ENCODE data around the gene CDC23. TPM values are rescaled to one million over a fixed set of nuclear protein-coding genes. Genes with fewer than 3 reads are reported as not detected.
"Not testable (repeated sequence)": the region's sequence is repeated elsewhere in the genome, so short reads cannot be mapped to it uniquely, and the experiment has no call there.

The CDC23 gene
- total RNA-seq, 1 experiment from 2014 or later: 53.1 TPM

DNA sequence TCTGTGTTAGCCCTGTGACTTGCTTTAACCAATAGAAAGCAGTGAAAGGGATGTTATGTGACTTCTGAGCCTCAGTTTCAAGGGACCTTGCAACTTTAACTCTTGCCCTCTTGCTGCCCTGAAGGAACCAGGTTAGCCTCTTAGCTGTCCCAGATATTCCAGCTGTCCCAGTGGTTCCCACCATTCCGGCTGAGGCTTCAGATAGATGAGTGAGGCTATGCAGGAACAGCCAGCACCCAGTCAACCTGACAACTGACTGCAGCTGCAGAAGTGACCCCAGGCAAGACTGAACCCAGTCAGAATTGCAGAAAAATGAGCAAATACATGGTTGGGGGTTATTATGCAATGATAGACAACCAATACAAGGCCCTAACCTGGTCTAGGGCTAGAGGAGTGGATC is 10.4 kb upstream of the CDC23 start:
- no peak for DNase-seq (ENCODE audit: extremely low read depth, low read depth)

DNA sequence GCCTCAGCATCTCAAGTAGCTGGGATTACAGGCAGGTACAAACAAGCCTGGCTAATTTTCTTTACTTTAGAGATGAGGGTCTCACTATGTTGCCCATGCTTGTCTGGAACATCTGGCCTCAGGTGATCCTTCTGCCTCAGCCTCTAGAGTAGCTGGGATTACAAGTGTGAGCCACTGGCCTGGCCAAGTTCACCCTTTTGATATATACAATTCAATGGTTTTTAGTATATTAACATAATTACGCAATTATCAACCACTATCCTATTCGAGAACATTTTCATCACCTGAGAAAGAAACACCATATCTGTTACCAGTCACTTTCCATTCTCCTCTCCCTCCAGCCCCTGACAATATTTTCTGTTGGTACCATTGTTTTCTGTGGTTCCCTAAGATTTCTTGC is 3.7 kb upstream of the CDC23 start:
- DNase-seq (ENCODE audit: extremely low read depth, low read depth): no peak

DNA sequence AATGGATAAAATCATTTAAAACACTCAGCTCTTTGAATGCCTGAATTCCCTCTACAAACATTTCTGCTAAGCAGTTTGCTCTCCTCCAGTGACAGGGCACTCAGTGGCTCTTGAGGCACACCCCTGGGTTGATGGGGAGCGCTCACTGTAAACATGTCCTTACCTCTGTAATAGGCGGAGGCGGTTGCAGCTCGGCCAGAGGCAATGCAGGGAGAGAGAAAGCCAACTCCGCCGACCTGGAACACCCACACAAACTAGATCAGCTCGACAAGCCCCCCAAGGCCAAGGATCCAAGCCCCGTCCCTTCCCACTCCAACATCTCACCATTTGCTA is 329 bp downstream of the CDC23 start:
- DNase-seq (ENCODE audit: extremely low read depth, low read depth): no peak

DNA sequence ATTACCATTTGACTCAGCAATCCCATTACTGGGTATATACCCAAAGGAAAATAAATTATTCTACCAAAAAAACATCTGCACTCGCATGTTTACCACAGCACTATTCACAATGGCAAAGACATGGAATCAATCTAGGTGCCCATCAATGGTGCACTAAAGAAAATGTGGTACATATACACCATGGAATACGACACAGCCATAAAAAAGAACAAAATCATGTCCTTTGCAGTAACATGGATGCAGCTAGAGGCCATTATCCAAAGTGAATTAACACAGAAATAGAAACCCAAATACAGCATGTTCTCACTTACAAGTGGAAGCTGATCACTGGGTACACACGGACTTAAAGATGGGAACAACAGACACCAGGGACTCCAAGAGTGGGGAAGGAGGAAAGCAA is 2.1 kb downstream of the CDC23 start:
- DNase-seq (ENCODE audit: extremely low read depth, low read depth): no peak

DNA sequence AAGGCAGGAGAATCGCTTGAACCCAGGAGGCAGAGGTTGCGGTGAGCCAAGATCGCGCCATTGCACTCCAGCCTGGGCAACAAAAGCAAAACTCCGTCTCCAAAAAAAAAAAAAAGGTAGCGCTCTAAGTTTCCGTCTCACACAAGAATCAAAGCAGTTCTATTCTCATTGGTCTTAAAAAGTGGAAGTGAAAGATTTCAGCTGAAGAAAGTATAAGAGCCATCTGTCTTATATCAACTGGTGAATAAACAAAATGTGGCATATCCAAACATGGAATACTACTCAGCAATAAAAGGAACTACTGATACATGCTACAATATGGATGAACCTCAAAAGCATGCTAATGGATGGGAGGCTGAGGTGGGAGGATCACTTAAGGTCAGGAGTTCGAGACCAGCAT is 19.3 kb downstream of the CDC23 start:
- DNase-seq (ENCODE audit: extremely low read depth, low read depth): not testable (repeated sequence)

DNA sequence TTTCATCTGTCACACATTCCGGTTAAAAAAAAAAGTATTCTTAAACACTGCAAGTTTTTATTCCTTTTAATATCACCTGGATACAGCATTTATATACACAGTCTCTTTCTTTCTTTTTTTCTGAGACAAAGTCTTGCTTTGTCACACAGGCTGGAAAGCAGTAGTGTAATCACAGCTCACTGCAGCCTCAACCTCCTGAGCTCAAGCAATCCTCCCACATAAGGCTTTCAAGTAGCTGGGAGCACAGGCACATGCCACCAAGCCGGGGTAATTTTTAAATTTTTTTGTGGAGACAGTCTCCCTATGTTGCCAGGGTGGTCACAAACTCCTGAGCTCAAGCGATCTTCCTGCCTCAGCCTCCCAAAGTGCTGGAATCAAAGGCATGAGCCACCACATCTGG is 20.3 kb downstream of the CDC23 start:
- no peak for DNase-seq (ENCODE audit: extremely low read depth, low read depth)

DNA sequence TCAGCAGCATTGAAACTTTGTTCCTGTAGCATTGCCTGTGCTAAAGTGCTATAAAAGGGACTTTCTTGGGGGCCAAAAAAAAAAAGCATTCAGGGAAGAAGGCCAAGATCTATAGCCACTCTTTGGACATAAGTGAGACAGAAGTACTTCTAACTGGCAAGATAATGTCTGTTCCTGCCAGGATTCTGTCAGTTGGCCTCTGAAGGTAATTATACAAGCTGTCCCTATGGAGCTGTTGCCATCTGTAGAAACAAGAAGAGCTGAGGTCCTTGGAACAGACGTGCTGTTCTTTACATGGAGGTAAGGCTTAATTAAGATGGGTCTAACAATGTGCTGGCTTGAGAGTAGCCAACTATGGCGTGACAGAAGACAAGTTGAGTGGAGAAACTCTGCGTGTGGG is 24.5 kb downstream of the CDC23 start:
- DNase-seq (ENCODE audit: extremely low read depth, low read depth): no peak

DNA sequence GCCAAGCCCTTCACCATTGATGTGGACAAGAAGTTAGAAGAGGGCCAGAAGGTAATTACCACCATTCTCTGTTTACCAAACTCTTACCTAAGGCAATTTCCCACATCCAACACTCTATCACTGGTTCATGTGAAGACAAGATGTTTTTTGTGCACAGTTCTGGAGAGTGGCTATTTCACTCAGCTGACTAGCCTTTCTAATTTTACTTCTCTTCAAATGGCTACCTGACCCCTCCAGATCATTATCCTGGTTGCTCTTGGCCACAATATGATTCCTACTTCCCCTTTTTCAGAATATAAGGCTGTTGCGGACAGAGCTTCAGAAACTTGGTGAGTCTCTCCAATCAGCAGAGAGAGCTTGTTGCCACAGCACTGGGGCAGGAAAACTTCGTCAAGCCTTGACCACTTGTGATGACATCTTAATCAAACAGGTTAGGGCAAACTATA is 27.1 kb downstream of the CDC23 start:
- DNase-seq (ENCODE audit: extremely low read depth, low read depth): no peak

DNA sequence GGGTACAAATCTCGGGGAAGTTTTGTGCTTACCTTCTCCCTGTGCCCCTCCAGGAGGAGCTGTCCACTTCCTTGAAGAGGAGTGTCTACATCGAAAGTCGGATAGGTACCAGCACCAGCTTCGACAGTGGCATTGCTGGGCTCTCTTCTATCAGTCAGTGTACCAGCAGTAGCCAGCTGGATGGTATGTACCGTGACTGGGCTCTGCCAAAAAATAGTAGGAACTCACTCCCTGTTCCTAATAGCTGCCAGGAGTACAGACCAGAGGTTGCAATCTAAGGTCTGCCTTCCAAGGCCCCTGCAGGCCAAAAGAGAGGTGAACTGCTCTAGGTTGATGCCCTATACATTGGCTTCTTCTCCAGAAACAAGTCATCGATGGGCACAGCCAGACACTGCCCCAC is 30.3 kb downstream of the CDC23 start:
- no peak for DNase-seq (ENCODE audit: extremely low read depth, low read depth)

DNA sequence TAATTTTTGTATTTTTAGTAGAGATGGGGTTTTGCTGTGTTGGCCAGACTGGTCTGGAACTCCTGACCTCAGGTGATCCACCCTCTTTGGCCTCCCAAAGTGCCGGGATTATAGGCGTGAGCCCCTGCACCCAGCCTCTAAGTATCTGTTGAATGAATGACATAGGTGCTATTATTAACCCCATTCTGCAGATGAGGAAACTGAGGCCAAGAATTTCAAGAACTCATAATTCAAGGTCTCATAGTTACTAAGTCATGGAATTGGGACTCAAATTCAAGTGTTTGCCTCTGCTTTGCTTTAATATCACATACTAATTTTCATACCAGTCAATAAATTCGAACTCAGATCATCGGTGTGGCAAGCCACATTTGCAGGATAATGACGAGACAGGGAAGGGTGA is 32.3 kb downstream of the CDC23 start:
- no peak for DNase-seq (ENCODE audit: extremely low read depth, low read depth)

DNA sequence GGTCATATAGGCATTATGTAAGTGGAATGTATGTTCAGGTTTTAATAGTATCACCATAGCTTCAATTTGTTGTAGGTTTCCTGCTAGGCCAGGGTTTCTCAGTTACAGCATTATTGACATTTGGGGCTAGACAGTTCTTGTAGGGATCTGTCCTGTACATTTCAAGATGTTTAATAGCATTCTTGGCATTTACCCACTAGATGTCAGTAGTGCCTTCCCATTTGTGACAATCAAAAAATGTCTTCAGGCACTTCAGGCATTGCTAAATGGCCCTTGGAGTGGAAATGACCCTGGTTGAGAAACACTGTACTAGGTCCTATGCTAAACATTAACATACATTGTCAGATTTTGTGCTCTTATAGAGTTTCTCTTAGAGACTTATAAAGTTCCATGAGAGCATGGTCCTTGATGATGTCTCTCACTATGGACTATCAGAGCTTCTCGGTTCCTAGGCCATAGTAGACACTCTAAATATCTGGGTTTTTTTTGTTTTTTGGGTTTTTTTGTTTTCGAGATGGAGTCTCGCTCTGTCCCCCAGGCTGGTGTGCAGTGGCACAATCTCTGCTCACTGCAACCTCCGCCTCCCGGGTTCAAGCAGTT is 32.8 kb downstream of the CDC23 start:
- peak; percentile 78 for DNase-seq (ENCODE audit: extremely low read depth, low read depth)

DNA sequence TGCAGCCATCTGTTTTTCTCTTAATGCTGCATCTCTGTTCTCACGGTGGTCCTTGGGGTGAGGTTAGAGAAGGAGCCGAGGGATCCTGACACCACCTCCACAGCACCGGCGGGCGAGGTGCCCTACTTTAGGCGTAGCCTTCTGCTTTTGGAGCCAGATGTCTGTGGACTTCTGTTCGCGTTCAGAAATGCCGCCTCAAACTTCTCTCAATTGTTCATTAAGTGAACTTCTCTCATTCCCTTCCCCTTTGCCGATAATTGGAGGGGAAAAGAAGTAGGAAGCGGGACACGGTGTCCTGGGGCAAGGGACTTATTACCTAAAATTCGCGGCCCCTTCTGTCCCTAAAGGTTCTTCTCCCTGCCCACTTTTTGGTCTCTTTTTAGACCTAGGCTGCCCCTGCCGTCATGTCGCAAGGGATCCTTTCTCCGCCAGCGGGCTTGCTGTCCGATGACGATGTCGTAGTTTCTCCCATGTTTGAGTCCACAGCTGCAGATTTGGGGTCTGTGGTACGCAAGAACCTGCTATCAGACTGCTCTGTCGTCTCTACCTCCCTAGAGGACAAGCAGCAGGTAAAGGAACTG is 33.8 kb downstream of the CDC23 start:
- no peak for DNase-seq (ENCODE audit: extremely low read depth, low read depth)

DNA sequence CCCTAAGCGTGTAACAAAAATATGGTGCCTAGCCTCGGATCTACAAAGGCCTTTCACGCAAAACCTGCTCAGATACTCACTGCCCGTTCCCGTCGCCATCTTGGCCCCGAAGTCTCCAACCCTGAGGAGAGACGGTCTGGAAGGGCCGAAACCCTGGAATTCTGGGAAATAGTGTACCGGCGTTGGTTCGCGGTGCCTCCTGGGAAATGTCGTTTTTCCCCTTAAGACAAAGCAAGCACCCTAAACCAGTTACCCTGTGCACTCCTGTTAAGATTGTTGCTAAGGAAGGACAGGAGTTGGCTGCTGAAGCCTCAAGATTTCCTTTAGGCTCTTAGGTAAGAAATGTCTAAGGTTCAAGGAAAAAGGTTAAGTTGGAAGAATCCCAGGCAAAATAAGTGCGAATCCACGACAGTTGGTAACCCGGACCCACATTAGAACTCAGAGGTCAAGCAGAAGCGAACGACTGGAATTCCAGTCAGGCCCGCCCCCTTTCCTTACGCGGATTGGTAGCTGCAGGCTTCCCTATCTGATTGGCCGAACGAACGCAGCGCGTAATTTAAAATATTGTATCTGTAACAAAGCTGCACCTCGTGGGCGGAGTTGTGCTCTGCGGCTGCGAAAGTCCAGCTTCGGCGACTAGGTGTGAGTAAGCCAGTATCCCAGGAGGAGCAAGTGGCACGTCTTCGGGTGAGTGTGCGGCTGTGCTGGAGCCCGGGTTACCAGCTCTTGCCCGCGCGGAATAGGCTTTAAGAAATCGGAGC is 34.4 kb downstream of the CDC23 start, which contains the start of the genes BRD8 and KIF20A:
TSS of gene BRD8 (minus strand) at position 115 of the 761 bp plus-strand sequence. CDS start at position 99, 16 bp downstream.
TSS of gene KIF20A (plus strand) at position 597 of the 761 bp plus-strand sequence. CDS start 569 bp downstream, outside the sequence.
- DNase-seq (ENCODE audit: extremely low read depth, low read depth): peak; percentile 98

DNA sequence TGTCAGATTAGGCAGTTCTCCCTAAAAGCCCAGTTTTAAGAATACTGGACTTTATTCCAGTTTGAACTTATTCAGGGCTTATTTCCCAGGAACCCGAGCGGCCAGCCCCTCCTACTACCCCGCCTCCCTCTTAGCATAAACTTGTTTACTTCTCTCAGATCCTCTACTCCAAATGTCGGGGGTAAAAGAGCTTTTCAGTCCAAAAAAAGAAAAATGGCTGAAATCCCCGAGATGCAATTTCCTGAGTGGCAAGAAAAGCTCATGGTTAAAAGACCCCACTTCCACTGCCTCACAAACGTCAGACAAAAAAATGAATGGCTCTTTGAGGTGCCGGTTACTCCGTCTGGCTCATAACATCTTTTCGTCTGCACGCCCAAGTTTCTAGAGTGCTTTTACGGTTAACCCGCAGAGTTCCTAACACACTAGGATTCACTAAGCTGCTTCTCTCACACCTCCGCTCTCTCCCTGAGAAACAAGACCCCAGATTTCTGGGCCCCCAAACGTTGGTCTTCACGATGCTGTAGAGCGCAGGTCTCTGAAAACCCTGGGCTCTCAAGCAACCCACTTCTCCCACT is 35.1 kb downstream of the CDC23 start:
- peak; percentile 15 for DNase-seq (ENCODE audit: extremely low read depth, low read depth)

DNA sequence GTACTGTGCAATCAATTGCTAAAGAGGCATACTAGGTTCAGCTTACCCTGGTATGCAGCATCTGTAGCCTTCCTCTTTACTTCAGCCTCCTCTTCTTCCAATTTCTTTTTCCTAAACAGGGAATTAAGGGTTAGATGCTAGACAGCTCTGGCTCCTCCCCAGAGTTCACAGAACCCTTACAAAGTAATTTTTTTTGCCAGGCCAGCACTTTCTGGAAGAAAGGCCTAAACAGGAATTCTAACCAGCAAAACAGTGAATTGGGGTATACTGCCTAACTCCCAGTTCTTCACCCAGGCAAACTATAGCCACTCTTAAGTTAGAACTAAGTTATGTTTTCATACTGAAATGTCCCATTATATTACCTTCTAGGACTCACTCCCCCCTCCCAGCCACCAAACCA is 42.8 kb downstream of the CDC23 start:
- DNase-seq (ENCODE audit: extremely low read depth, low read depth): no peak

DNA sequence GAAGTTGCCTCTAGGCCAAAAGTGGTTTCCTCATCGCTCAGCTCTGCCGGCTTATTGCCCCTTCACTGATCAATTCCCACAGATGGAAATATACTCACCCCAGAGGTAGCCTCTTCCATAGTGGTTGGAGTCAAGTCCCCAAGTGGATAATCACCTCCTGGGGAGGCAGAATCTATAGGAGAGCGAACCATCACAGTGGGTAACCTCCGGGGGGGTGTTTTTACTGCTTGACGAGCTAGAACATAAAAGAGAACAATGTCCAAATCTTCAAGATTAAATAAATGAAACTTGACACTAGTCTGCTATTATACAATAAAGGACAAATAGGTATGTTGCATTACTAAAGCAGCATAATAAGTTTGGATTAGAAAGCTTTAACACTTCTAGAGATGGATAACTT is 44.0 kb downstream of the CDC23 start:
- no peak for DNase-seq (ENCODE audit: extremely low read depth, low read depth)

DNA sequence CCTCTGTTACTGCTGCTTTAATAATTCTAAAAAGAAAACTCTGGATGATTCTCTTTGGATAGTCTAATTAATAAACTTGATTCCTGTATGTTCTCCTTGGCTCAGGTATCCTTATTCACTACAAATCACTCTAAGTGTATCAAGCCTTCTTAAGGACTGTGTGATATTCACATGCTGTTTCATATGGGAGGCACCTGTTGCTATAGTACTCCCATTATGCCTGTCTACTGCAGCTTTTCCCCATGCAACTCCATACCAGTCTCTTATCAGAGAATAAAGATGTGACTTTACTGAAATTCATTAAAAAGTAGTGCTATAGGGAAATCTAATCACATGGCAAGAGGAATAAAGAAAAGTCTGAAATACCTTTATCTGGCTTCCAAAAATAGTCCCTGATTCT is 49.4 kb downstream of the CDC23 start:
- no peak for DNase-seq (ENCODE audit: extremely low read depth, low read depth)

DNA sequence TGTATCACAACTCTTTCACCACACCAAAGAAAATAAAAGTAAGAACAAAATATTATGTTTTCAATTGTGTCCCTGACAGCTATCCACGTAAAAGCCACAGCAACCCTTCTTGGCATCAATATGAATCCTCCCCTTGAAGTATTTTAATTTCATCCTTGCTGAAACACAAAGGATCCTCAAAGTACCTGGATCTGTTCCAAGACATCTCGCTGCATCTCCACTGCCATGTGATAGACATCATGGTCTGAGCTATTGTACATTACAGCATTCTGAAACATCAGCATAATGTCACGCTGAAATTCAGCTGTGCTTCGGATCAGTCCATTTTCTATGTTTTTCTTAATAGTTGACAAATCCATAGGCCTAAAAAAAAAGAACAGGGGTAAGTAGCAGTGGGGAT is 52.4 kb downstream of the CDC23 start:
- DNase-seq (ENCODE audit: extremely low read depth, low read depth): no peak

DNA sequence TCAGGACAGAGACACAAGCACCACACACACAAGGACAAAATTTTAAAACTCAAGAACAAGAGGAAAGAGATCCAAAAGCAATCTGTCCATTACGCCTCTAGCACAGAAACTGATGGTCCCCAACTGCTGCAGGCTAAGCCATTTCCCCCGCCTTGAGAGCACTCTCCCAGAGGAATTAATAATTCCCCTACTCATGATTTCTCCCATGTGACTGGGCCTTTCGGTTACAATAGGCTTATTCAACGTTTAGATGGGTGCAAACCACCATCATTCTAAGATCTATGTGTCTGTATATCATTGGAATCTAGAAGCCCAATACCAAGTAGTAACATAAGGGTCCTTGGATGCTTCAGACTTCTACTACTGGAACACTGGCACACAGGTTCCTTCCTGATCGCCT is 53.5 kb downstream of the CDC23 start:
- DNase-seq (ENCODE audit: extremely low read depth, low read depth): no peak

DNA sequence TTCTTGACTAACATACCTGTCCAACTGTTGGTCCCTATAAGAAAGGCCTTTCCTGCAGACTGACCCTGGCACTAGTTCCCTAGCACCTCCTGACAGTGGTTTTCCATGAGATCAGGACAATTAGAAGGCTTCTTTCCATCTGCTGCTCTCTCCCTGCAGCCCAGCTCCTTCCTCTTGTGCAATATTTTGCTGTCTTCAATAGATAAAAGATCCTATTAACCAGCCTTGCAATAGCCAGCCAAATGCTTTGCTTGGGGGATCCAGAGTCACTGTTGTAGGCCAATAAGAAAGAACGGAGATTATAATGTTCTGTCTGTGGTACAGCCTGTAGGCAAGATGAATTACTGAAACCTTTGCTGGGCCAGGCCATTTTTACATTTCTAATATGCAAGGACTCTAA is 55.5 kb downstream of the CDC23 start:
- no peak for DNase-seq (ENCODE audit: extremely low read depth, low read depth)

DNA sequence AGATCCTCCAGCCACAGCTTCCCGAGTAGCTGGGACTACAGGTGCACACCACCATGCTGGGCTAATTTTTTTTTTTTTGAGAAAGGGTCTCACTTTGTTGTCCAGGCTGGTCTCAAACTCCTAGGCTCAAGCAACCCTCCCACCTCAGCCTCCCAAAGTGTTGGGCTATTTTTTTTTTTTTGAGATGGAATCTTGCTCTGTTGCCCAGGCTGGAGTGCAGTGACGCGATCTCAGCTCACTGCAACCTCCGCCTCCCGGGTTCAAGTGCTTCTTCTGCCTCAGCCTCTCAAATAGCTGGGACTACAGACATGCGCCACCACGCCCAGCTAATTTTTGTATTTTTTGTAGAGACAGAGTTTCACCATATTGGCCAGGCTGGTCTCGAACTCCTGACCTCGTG is 57.1 kb downstream of the CDC23 start:
- DNase-seq (ENCODE audit: extremely low read depth, low read depth): not testable (repeated sequence)

DNA sequence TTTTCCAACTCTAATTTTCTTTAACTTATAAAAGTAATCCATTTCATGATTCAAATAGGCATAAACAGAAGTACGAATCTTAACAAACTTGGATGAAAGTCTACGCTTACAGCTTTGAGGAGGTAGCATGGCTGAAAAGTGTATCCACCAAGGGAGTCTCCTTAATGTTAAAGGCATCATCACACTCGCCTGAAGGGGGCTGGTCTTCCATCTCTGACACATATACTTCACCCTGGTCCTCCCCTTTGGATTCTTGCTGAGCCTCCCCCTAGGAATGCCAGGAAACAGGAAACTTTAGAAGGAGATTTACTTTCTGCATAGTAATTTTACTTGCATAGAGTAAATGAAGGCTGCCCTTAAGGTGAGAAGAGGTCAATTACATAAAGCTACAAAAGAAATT is 63.6 kb downstream of the CDC23 start:
- no peak for DNase-seq (ENCODE audit: extremely low read depth, low read depth)
